Fibroblast of skin of scalp (primary cell): ENCODE data around the gene PIP4K2A.

Experiments used
- DNase-seq: peaks from one replicate; pipeline ENCODE4 v3.0.0-alpha.2; 2013

The PIP4K2A gene

GRCh38 chr10:22618078-22618785, 96.1 kb downstream of the PIP4K2A start:
- peak; percentile 50 for DNase-seq

GRCh38 chr10:22617516-22617915, 96.9 kb downstream of the PIP4K2A start:
- DNase-seq, result no peak

GRCh38 chr10:22617051-22617450, 97.3 kb downstream of the PIP4K2A start:
- no peak for DNase-seq

DNA sequence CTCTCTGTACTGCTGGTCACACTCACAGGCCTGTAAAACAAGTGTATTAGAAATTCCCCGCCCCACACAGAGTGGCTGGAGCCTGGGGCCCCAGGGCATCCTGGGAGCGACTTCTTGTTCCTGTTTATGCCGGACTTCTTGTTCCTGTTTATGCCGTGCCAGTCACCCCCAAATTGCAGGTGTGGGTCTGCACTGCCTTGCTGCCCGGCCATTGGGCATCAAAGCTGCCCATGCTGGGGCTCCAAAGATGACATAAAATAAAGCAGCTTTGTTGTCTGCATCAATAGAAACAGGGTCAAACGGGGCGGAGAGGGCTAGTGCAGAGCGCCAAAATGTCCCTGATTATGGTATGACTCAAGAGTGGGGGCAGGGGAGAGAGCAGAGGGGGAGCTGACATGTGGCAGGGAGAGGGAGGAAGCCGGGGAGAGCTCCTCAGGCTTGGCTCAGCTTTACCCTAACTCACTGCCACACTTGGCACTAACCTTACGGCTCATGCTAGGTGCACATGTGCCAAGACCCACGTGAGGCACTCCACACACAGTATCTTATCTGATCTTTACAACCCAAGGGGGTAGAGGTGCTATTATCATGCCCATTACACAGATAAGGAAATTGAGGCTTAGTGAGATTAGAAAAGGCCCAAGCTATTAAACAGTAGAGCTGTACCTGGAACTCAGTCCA, 98.4 kb downstream of the PIP4K2A start:
- no peak for DNase-seq

DNA sequence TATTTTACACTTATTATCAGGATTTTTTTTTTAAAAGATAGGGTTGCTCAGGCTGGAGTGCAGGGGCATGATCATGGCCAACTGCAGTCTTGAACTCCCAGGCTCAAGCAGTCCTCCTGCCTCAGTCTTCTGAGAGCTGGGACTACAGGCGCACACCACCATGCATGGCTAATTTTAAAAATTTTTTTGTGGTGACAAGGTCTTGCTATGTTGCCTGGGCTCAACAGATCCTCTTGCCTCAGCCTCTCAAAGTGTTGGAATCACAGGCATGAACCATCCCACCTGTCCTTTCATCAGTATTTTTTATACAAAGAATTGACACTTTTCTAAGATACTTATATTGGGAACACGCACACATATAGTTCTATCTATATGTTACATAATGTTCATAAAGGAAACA, 99.3 kb downstream of the PIP4K2A start:
- no peak for DNase-seq

DNA sequence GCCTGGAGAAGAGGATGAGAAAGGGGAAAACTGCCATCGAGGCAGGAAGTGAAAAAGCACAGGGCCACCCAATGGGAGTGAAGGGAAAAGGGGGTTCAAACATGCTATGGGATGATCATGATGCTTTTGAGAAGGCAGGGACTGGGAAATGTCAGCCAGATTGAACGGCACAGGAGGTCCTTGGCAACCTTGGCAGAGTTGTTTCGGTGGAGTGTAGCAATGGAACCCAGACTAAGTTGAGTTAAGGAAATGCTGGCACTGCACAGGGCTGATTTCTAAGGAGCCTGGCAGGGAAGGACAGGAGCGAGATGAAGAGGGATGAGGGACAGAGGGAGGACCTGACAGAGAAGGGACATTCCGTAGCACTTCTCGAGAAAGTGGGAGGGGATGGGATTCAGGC, 101.4 kb downstream of the PIP4K2A start:
- DNase-seq, result no peak

DNA sequence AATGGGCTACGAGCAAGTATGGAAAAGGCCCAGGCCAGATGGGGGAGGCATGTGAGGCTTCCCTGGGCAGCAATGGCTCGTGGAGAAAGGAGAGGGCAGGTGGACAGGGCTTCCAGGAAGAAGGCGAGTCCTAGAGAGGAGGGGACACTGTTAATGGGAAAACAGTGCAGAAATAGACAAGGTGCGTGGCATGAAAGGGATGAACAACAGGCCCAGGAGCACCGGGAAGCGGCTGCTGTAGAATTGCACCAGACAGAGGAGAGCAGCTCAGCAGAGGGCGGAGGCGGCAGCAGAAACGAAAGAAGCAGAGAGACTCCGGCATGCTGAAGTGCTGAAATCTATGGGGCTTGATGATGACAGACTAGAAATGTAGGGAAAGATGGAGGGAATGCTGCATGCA, 102.1 kb downstream of the PIP4K2A start:
- DNase-seq, result no peak

GRCh38 chr10:22611425-22612115, 102.8 kb downstream of the PIP4K2A start:
- no peak for DNase-seq

DNA sequence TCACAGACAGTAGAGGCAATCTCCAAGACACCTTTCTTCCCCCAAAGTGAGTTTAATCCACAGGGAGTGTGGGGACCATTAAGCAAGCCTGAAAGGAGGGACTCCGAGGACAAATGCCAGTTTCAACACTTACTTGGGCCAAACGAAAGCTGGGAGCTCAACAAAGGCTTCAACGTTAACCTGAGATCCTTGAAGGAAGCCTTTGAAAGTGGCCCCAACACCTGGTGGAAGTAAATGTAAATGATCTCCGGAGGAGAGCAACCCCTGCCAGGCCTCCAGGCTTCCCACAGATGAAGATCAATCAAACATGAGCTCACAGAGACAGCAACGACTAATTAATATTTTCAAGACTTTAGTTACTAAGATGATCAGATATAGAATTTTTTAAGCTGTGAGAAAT, 103.8 kb downstream of the PIP4K2A start:
- no peak for DNase-seq

DNA sequence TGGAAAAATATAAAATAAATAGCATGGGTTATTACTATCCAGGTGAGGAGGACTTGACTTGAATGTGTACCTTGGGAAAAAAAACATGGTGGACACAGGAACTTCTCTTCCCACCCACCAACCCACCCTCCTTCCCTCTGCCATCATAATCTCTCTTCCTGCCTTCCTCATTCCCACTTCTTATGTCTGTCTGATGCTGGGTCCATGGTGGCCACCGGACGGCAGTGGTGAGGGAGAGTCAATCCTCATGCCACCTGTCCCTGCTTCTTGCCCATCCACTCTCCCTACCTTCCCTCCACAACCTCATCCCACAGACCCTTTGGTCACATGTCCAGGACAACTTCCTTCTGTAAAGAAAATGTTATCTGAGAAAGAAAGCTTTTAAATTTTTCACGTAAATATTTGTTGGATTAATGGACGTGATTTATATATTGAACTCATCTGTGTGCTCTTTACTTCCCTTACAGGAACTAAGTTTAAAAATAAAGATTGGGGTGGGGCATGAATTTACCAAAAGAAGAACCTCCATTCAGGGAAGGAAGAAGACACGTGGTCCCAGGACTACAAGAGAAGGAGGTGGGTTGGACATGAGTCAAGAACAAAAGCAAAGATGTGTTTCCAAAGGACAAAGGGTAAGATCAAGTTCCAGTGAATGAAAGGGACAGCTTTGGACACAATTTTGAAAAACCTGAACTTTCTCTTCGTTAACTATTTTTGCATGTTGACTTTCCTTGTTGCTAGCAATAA, 104.5 kb downstream of the PIP4K2A start:
- no peak for DNase-seq

DNA sequence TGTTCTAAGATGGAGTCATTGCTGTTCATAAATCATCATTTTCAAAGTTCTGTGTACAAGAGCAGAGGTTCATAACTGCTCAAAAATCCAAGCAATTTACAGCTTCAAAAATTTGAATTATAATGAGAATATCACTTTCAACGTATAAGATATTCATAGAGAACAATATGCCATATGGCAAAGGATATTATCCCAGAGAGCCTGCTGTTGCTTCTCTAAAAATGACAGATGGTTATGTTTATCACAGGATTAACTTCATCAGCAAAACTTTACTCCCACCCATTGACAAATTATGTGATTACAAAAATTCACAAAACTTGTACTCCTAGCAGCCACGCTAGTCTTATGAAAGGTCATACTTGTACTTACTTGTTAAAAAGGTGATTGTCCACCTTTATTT, 105.1 kb downstream of the PIP4K2A start:
- DNase-seq, result no peak

- no peak for DNase-seq
Measured at GRCh38 chr10:22607261-22607660, 107.1 kb downstream of the PIP4K2A start.

DNA sequence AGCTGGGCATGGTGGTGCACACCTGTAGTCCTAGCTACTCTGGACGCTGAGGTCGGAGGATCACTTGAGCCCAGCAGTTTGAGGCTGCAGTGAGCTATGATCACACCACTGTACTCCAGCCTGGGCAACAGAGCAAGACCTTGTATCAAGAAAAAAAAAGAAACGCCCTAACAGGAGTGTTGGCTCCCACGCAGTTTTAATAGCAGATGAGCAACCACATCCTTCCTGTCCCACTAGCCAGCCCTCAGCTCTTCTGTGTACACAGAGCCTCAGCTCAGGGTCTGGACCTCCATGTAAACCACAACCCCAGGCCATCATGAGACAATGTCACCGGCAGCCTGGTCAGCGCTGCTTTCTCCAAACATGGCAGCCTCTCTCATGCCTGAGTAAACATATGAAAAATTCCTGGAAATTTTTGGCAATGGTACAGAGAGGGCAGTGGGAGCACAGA, 108.2 kb downstream of the PIP4K2A start:
- DNase-seq, result peak; percentile 41

GRCh38 chr10:22605168-22605567, 109.2 kb downstream of the PIP4K2A start:
- peak; percentile 71 for DNase-seq

DNA sequence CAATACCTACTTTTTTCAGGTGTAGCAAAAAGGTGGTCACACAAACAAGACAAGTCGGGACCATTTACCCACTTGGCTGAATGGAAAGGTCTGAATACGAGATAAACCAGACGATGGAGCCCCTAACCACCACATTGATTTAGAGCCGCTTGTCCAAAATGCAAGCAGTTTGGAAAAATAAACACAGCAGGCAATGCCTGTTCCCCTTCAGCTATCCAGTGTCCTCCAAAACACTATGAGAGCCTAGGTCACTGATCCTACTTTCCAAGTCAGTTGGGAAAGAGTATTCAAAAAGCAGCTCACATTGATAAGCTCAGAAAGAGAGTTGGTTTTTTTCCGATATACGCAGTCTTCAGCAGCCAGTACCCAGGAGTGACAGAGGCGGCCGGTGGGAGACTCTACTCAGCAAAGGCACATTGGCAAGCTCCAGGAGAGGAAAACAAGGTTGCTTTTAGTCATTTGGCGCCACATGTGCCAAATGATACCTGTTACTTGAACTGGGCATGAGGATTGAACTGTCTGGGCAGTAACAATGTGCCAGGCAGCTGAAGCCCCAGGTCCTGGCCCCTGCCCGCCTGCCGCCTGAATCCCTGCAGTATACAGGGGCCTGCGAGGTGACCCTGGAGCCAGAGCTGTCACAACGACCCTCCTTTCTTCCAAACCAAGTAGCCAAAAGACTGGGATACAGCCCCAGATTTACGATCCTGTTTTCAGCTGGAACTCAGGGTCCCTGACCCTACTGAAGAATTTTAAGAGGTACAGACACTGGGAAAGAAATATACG, 109.8 kb downstream of the PIP4K2A start:
- DNase-seq, result no peak

DNA sequence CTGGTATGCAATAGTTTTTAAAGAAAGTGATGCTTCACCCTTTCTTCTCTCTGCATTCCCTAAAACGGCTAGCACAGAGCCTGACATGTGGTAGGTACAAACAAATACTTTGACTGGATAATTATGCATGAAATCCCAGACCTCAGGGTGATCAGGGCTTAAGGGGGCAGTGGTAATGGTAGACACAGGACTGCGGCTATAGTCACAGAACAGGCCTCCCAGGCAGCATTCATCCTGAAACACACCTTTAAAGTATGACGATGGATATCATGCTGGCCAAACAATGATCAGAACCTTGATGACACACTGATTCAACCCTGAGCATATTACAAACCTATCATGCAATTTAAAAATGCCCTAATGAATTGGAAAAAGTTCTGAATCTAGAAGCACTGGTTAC, 110.8 kb downstream of the PIP4K2A start:
- no peak for DNase-seq

DNA sequence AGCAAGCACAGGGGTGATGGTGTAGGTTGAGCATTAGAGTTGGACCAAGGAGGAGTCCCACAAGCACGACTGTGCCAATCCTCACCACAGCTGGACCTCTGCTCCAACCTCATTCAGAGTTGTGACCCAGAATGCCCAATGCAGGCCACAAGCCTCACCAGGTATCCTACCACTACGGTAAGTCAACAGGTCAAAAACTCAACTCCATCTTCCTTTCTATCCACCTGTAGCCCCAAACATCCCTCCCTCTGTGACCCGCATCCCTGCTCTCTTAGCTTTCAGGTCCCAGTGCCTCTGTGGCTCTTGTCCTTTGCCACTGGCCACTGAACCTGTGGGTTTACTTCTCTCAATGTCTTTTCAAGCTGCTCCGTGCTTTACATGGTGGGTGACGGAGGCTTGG, 112.8 kb downstream of the PIP4K2A start:
- DNase-seq, result no peak

- DNase-seq, result no peak
Measured at GRCh38 chr10:22599636-22600228, 114.6 kb downstream of the PIP4K2A start.

GRCh38 chr10:22599048-22599561, 115.3 kb downstream of the PIP4K2A start:
- DNase-seq, result peak; percentile 65

DNA sequence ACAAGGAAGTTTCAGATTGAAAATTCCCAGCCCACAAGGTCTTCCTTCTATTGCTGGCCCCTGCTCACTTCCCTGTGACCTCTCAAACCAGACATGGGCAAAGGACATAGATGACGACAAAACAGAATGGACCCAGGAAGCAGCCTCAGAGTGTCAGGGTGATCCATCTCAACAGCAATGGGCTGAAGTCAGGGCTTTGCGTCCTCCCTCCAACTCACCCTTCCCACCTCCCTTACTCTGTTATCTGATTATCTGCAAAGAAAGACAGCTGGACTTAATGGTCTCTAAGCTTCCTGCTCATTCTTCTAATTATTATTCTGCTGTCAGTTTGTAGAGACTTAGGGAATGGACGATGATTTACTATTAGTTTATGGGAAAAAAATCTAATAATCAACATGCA, 115.9 kb downstream of the PIP4K2A start:
- no peak for DNase-seq

GRCh38 chr10:22597138-22597537, 117.2 kb downstream of the PIP4K2A start:
- peak; percentile 55 for DNase-seq
